Endometrium (tissue), 2 donors: ENCODE results near the gene AQP9.
"Not testable (repeated sequence)": the region's sequence is repeated elsewhere in the genome, so short reads cannot be mapped to it uniquely, and the experiment has no call there.

Experiments
- FAIRE-seq: peaks from 2 replicates; lab custom pipeline; 2012; peaks lifted over from hg19 to GRCh38; lab: Jason Lieb, UNC
- donor health status: control.
- donor health status: control.

AQP9 gene

GRCh38 chr15:58182460-58183163 lies 44.4 kb downstream of the AQP9 start:
- no peak for FAIRE-seq

- no peak for FAIRE-seq
Measured at GRCh38 chr15:58185439-58185838, 47.3 kb downstream of the AQP9 start.

GRCh38 chr15:58189148-58189811 lies 51.1 kb downstream of the AQP9 start:
- no peak for FAIRE-seq

- FAIRE-seq, result no peak
Measured at GRCh38 chr15:58190419-58190818, 52.2 kb downstream of the AQP9 start.

- not testable (repeated sequence) for FAIRE-seq
Measured at GRCh38 chr15:58193636-58194035, 55.5 kb downstream of the AQP9 start.

- FAIRE-seq, result no peak
Measured at GRCh38 chr15:58200739-58201138, 62.6 kb downstream of the AQP9 start.

GRCh38 chr15:58201516-58201915 lies 63.3 kb downstream of the AQP9 start:
- peak; percentile 72 for FAIRE-seq

- FAIRE-seq, result peak; percentile 96
Measured at GRCh38 chr15:58203537-58203936, 65.4 kb downstream of the AQP9 start.

- FAIRE-seq, result no peak
Measured at GRCh38 chr15:58206151-58206550, 68.0 kb downstream of the AQP9 start.

GRCh38 chr15:58208217-58208616 lies 70.0 kb downstream of the AQP9 start:
- not testable (repeated sequence) for FAIRE-seq

- FAIRE-seq, result not testable (repeated sequence)
Measured at GRCh38 chr15:58209007-58209481, 70.9 kb downstream of the AQP9 start.

- not testable (repeated sequence) for FAIRE-seq
Measured at GRCh38 chr15:58210031-58210430, 71.8 kb downstream of the AQP9 start.

GRCh38 chr15:58212909-58213526 lies 74.8 kb downstream of the AQP9 start:
- FAIRE-seq, result no peak

GRCh38 chr15:58213587-58214338 lies 75.6 kb downstream of the AQP9 start:
- no peak for FAIRE-seq

GRCh38 chr15:58214591-58215340 lies 76.6 kb downstream of the AQP9 start:
- no peak for FAIRE-seq

- no peak for FAIRE-seq
Measured at GRCh38 chr15:58217460-58217859, 79.3 kb downstream of the AQP9 start.

GRCh38 chr15:58221591-58222241 lies 83.5 kb downstream of the AQP9 start:
- no peak for FAIRE-seq

- no peak for FAIRE-seq
Measured at GRCh38 chr15:58222679-58223078, 84.5 kb downstream of the AQP9 start.

GRCh38 chr15:58223432-58223831 lies 85.3 kb downstream of the AQP9 start:
- FAIRE-seq, result no peak

GRCh38 chr15:58224068-58224467 lies 85.9 kb downstream of the AQP9 start:
- no peak for FAIRE-seq
